ACC112 (cell line): ENCODE measurements around the gene MST1.

Source experiments
- H2AFZ ChIP-seq: fragments of 200-600 bp; sonication (generic); one replicate; pipeline ENCODE4 v1.6.0; 2017; ENCODE audit warnings: antibody characterized with exemption, low read length; ENCODE audit not compliant: unreplicated experiment
- H3K27ac ChIP-seq: fragments of 200-600 bp; sonication (generic); 2 replicates; pipeline ENCODE4 v1.5.1; 2014; ENCODE audit warnings: low read depth, mild to moderate bottlenecking, antibody characterized with exemption, low read length, moderate library complexity
- H3K27me3 ChIP-seq: fragments of 200-600 bp; sonication (generic); 2 replicates; pipeline ENCODE4 v1.6.1; 2014; ENCODE audit warnings: mild to moderate bottlenecking, antibody characterized with exemption, low read length, moderate library complexity, mixed read lengths; ENCODE audit not compliant: insufficient read depth
- H3K36me3 ChIP-seq: fragments of 200-600 bp; sonication (generic); 2 replicates; pipeline ENCODE4 v1.6.1; 2016; ENCODE audit warnings: mild to moderate bottlenecking, antibody characterized with exemption, low read length, moderate library complexity, mixed read lengths; ENCODE audit not compliant: insufficient read depth
- H3K4me1 ChIP-seq: fragments of 200-600 bp; sonication (generic); one replicate; pipeline ENCODE4 v1.6.1; 2016; ENCODE audit warnings: low read length, mixed read lengths; ENCODE audit not compliant: insufficient read depth, unreplicated experiment, control insufficient read depth
- H3K4me3 ChIP-seq: fragments of 200-600 bp; sonication (generic); 2 replicates; pipeline ENCODE4 v1.5.1; 2014; ENCODE audit warnings: mild to moderate bottlenecking, low read depth, low read length
- H3K79me2 ChIP-seq: fragments of 200-600 bp; sonication (generic); one replicate; pipeline ENCODE4 v1.6.0; 2016; ENCODE audit warnings: low read length; ENCODE audit not compliant: control insufficient read depth, unreplicated experiment, insufficient read depth

The MST1 gene

DNA sequence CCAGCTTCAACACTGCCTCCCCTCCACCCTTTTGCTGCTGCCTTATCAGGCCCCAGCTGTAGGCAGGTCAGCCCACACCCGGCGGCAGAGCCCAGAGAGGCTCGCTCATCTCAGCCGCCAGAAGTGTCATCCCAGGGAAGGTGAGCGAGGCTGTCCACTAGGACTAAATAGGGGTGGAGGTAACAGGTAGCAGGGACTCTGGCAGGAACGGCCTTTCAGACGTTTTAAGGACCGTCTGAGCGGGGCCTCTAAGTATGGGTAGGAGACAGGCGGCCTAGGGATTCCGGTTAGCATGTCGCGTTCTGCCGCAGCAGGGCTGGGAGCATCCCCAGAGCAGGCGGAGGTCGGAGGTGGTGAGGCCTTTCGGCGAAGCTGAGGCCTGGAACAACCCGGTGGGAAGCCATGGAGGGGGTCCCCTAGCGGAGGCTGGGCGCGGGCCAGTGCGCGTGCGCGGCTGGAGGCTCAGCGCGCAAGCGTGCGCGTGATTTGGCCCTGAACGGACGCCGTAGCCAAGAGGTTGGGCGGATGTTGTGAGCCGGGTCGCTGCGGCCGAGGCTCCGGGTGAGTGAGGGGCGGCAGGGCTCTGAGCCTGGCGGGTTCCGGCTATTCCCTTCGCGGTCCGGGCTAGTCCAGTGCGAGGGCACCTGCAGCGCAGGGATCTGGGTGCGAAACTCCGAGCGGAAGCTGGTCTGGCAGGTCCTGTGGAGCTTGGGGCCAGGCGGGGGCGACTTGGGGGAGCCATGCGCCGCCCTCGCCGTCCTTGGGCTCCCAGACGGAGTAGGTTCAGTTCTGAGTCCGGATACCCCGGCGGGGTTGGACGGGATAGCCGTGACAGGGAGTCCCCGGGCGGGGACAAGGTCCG is at the start of gene MST1, which contains the start of gene RNF123:
MST1 (minus strand) TSS at position 429 of the 862 bp plus-strand sequence. CDS start 783 bp downstream, outside the sequence.
RNF123 (plus strand) TSS at position 512 of the 862 bp plus-strand sequence. CDS start 1,609 bp downstream, outside the sequence.
- H3K79me2 ChIP-seq, result peaks cover 8% of the 10 kb centered on the region
- H3K27ac ChIP-seq, result 0 out of 2 replicates have a peak within 1 kb of the TSS, but pooled peaks have one; percentile 7
- H3K36me3 ChIP-seq, result no peaks in the 10 kb centered on the region
- H3K27me3 ChIP-seq, result peaks cover 3% of the 10 kb centered on the region; the same call in 1 of the 2 replicates
- no peaks in the 10 kb centered on the region for H3K4me1 ChIP-seq
- H2AFZ ChIP-seq, result peak within 1 kb of the TSS; percentile 91
- peak within 1 kb of the TSS; percentile 95 for H3K4me3 ChIP-seq

- no peak overlapping the region for H2AFZ ChIP-seq
- peaks cover 18% of the 10 kb centered on the region for H3K36me3 ChIP-seq
- no peaks in the 10 kb centered on the region for H3K79me2 ChIP-seq
- no peaks in the 10 kb centered on the region for H3K27me3 ChIP-seq
- H3K4me3 ChIP-seq, result no peak overlapping the region
- no peak overlapping the region for H3K27ac ChIP-seq
- no peaks in the 10 kb centered on the region for H3K4me1 ChIP-seq
These were observed 48.9 kb upstream of the MST1 start for GRCh38 chr3:49738067-49738713.

GRCh38 chr3:49734752-49735151 is 45.5 kb upstream of the MST1 start:
- H3K27me3 ChIP-seq, result no peaks in the 10 kb centered on the region
- H3K4me3 ChIP-seq, result no peak overlapping the region
- H3K36me3 ChIP-seq, result peaks cover 24% of the 10 kb centered on the region
- no peak overlapping the region for H3K27ac ChIP-seq
- peaks cover 2% of the 10 kb centered on the region for H3K79me2 ChIP-seq
- H3K4me1 ChIP-seq, result no peaks in the 10 kb centered on the region
- H2AFZ ChIP-seq, result no peak overlapping the region

- Histone ChIP-seq H3K36me3 (peaks cover 21% of the 10 kb centered on the region), H2AFZ (no peak overlapping the region)
These were observed 44.3 kb upstream of the MST1 start for GRCh38 chr3:49733551-49733950.

DNA sequence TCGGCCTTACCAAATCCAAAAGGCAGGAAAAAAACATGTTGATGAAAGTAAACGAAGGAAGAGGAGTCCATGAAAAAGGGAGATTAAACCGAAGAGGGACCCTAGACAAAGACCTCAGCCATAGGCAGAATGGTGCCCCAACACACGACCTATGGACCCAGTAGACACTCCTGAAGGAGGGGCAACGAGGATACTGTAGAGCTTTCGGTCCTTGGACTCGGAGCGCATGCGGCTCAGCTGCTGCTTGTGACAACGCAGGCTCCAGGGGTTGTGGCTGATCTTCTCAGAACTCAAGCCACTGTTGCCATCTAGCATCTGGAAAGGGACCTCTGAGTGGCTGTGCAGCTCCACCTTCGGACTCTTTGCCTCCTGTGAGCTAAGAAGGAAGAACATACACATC is 43.3 kb upstream of the MST1 start:
- peaks cover 2% of the 10 kb centered on the region for H3K79me2 ChIP-seq
- H3K4me1 ChIP-seq, result no peaks in the 10 kb centered on the region
- H2AFZ ChIP-seq, result no peak overlapping the region
- H3K27ac ChIP-seq, result no peak overlapping the region
- no peak overlapping the region for H3K4me3 ChIP-seq
- peaks cover 11% of the 10 kb centered on the region for H3K36me3 ChIP-seq
- no peaks in the 10 kb centered on the region for H3K27me3 ChIP-seq

More at GRCh38 chr3:49733551-49733950, 44.3 kb upstream of the MST1 start:
- no peak overlapping the region for H3K4me3 ChIP-seq
- no peaks in the 10 kb centered on the region for H3K4me1 ChIP-seq
- H3K27ac ChIP-seq, result no peak overlapping the region
- H3K27me3 ChIP-seq, result no peaks in the 10 kb centered on the region
- H3K79me2 ChIP-seq, result peaks cover 2% of the 10 kb centered on the region

GRCh38 chr3:49729966-49730609 is 40.8 kb upstream of the MST1 start:
- Histone ChIP-seq H2AFZ (no peak overlapping the region), H3K4me1 (no peaks in the 10 kb centered on the region), H3K4me3 (no peak overlapping the region), H3K27me3 (no peaks in the 10 kb centered on the region), H3K36me3 (peaks cover 6% of the 10 kb centered on the region; the same call in 1 of the 2 replicates), H3K79me2 (peaks cover 2% of the 10 kb centered on the region), H3K27ac (no peak overlapping the region)

GRCh38 chr3:49727924-49728361 is 38.7 kb upstream of the MST1 start:
- Histone ChIP-seq H2AFZ (no peak overlapping the region), H3K79me2 (peaks cover 5% of the 10 kb centered on the region), H3K36me3 (peaks cover 6% of the 10 kb centered on the region; the same call in 1 of the 2 replicates), H3K27me3 (no peaks in the 10 kb centered on the region), H3K27ac (no peak overlapping the region), H3K4me3 (no peak overlapping the region), H3K4me1 (peaks cover 9% of the 10 kb centered on the region)

- no peak overlapping the region for H3K27ac ChIP-seq
- H2AFZ ChIP-seq, result no peak overlapping the region
- H3K4me3 ChIP-seq, result no peak overlapping the region
- peaks cover 11% of the 10 kb centered on the region for H3K79me2 ChIP-seq
- H3K36me3 ChIP-seq, result peaks cover under 1% of the 10 kb centered on the region; the same call in 1 of the 2 replicates
- H3K27me3 ChIP-seq, result no peaks in the 10 kb centered on the region
- H3K4me1 ChIP-seq, result peaks cover 15% of the 10 kb centered on the region
These were observed 38.1 kb upstream of the MST1 start for GRCh38 chr3:49727154-49727923.

DNA sequence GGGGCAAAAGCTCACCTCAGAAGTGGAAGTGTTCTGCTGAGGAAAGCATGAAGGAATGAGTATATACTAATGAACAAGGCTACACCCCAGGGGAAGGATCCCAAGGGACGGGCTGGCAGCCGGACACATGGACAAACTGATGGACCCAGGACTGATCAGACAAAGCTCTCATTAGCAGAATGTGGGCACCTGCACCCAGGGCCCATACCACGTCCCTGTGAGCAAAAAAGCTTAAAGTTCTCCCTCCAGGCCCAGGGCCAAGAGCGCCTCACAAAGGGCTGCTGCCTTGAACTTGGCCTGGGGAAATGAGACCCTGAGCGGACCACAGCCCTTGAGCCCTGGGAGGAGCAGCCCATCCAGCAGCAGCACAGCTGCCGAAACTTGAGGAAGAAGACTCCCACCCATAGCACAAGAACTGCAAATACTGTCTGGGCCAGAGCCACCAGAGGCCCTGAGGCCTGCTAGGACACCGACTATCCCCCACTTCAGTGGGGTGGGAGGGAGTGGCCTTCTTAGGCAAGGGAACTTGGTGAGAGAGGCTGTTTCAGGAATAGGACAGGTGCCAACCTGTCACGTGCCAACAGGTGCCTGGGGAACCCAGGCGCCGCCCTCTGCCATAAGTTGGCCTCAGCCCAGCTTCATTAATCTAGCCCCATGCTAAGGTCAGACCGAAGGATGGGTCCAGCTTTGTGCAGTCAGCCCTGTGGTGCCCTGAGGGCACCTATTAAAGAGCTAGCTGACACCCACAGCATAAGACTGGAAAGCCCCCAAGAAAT is 36.8 kb upstream of the MST1 start:
- Histone ChIP-seq H3K4me1 (peaks cover 15% of the 10 kb centered on the region), H3K27ac (no peak overlapping the region), H3K27me3 (no peaks in the 10 kb centered on the region), H2AFZ (no peak overlapping the region), H3K4me3 (no peak overlapping the region), H3K36me3 (no peaks in the 10 kb centered on the region), H3K79me2 (peaks cover 14% of the 10 kb centered on the region)
